MM.1S (cell line): Measurements from ENCODE around the gene PATL1.

ENCODE experiments used
- EZH2 ChIP-seq: fragments of 300-600 bp; sonication (generic); optimal IDR thresholded peaks from 2 replicates; pipeline ENCODE3; 2017; ENCODE audit warnings: low read depth, mild to moderate bottlenecking, antibody characterized with exemption, low read length, mixed read lengths
- EZH2phosphoT487 ChIP-seq: fragments of 300-600 bp; sonication (generic); IDR thresholded peaks from 2 replicates; pipeline ENCODE4 v1.6.1; 2018; ENCODE audit warnings: antibody characterized with exemption, low read length
- TF ChIP-seq, protein P1 (sequence below): fragments of 300-600 bp; sonication (generic); IDR thresholded peaks from 2 replicates; pipeline ENCODE4 v1.5.1; 2016; ENCODE audit warnings: antibody characterized with exemption, low read length, mixed read lengths

- TF ChIP-seq, protein P1, sequence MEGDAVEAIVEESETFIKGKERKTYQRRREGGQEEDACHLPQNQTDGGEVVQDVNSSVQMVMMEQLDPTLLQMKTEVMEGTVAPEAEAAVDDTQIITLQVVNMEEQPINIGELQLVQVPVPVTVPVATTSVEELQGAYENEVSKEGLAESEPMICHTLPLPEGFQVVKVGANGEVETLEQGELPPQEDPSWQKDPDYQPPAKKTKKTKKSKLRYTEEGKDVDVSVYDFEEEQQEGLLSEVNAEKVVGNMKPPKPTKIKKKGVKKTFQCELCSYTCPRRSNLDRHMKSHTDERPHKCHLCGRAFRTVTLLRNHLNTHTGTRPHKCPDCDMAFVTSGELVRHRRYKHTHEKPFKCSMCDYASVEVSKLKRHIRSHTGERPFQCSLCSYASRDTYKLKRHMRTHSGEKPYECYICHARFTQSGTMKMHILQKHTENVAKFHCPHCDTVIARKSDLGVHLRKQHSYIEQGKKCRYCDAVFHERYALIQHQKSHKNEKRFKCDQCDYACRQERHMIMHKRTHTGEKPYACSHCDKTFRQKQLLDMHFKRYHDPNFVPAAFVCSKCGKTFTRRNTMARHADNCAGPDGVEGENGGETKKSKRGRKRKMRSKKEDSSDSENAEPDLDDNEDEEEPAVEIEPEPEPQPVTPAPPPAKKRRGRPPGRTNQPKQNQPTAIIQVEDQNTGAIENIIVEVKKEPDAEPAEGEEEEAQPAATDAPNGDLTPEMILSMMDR, result no peak
- no peak for TF ChIP-seq EZH2
- TF ChIP-seq EZH2phosphoT487, result no peak
Observed at GRCh38 chr11:59708537-59708936, 39.7 kb upstream of the PATL1 start.
